ENCODE results near the gene ZBP1. TPM values are rescaled to one million over a fixed set of nuclear protein-coding genes. Genes with fewer than 3 reads are reported as not detected.

Gene ZBP1
- total RNA-seq, 3 donors from 2014 or later (not counting 1 experiment from before 2014, with no cell fraction given), result 95.4 to 99.7 (median 97.8) TPM

DNA sequence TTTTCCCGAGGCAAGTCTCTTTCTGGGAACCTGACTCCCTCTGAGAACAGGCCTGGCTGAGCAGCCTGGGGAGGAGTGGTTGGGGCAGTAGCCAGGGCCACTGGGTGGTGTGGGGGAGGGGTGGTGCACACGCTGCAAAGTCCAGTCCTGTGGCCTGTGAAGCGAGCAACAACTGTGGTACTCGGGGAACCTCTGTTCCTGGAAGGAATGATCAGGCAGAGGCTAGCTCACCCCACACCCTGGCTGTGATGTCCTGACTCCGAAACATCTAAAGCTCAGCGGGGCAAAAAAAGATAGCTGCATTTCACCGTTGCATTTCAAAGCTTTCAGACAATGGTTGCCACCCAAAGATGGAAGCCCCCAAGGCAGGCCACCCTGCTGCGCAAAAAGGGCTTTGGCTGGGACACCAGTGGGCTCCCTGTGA lies 33.8 kb downstream of the ZBP1 start:
- H3K4me1 ChIP-seq (ENCODE audit: control insufficient read depth, insufficient read depth, low read length), result no peaks in the 10 kb centered on the region

DNA sequence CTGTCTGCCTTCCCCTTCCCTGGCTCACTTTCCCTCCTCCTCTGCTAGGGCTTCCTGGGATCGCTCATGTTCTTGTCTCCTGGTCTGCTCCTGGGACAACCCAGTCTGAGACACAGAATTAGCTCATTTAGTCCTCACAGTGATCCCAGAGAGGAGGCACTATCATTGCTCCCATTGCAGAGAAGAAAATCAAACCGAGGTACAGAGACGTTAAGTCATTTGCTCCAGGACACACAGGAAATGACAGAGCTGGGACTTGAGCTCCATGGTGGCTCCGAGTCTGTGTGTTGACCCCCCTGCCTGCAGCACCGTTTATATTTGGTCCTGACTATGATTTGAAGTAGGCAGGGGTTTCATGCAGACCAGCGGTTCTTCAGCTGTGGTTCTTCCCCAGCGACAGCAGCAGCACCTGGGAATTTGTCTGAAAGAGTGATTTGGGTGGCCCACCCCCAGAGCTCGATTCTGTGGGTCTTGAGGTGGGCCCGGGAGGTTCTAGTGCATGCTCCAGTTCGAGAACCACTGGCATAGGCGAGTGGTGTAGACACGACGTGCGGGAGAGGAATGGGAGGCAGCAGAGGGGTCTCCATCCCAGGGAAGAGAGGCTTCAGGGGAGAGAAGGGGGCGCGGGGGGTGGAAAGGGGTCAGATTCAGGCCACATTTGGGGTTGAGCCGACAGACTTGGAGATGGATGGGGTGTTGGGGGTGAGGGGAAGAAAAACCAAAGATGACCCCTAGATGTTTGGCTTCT lies 34.6 kb downstream of the ZBP1 start:
- DNase-seq, result no peak
- Mint-ChIP-seq H3K36me3 (no peaks in the 10 kb centered on the region), H3K4me3 (no peak overlapping the region), H3K27me3 (ENCODE audit: low read depth in 2 of 2) (peaks cover 31 to 53% of the 10 kb centered on the region in 2 donors), H3K27ac (no peak overlapping the region), H3K4me1 (no peaks in the 10 kb centered on the region), H3K9me3 (no peaks in the 10 kb centered on the region)
- H3K27me3 ChIP-seq (ENCODE audit: control insufficient read depth, insufficient read depth, low read length), result peaks cover 4% of the 10 kb centered on the region
- H3K4me1 ChIP-seq (ENCODE audit: control insufficient read depth, insufficient read depth, low read length), result no peaks in the 10 kb centered on the region
- H3K27ac ChIP-seq (ENCODE audit: low read length), result no peak overlapping the region
- WGBS (ENCODE audit: insufficient coverage), result 77% methylated on average over 17 of the region's 17 CpGs
- TF ChIP-seq, protein P1, sequence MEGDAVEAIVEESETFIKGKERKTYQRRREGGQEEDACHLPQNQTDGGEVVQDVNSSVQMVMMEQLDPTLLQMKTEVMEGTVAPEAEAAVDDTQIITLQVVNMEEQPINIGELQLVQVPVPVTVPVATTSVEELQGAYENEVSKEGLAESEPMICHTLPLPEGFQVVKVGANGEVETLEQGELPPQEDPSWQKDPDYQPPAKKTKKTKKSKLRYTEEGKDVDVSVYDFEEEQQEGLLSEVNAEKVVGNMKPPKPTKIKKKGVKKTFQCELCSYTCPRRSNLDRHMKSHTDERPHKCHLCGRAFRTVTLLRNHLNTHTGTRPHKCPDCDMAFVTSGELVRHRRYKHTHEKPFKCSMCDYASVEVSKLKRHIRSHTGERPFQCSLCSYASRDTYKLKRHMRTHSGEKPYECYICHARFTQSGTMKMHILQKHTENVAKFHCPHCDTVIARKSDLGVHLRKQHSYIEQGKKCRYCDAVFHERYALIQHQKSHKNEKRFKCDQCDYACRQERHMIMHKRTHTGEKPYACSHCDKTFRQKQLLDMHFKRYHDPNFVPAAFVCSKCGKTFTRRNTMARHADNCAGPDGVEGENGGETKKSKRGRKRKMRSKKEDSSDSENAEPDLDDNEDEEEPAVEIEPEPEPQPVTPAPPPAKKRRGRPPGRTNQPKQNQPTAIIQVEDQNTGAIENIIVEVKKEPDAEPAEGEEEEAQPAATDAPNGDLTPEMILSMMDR (IDR thresholded peaks at IDR 0.05), result no peak
- no peak overlapping the region for H3K4me3 ChIP-seq (ENCODE audit: low read length)
- intact Hi-C loops (cut with micrococcal nuclease), result no loop called here
- no peaks in the 10 kb centered on the region for H3K9me3 ChIP-seq (ENCODE audit: control insufficient read depth, insufficient read depth, low read length)
- H3K36me3 ChIP-seq (ENCODE audit: control insufficient read depth, insufficient read depth, low read length), result no peaks in the 10 kb centered on the region
- no peak for ATAC-seq

More for the DNA sequence above, 33.8 kb downstream of the ZBP1 start:
- no peak overlapping the region for H3K4me3 Mint-ChIP-seq
- H3K36me3 Mint-ChIP-seq, result no peaks in the 10 kb centered on the region
- peaks cover 30 to 45% of the 10 kb centered on the region in 2 donors for H3K27me3 Mint-ChIP-seq (ENCODE audit: low read depth in 2 of 2)
- 70% methylated on average over 8 of the region's 8 CpGs for WGBS (ENCODE audit: insufficient coverage)
- ATAC-seq, result no peak
- Histone ChIP-seq H3K27ac (ENCODE audit: low read length) (no peak overlapping the region), H3K27me3 (ENCODE audit: control insufficient read depth, insufficient read depth, low read length) (peaks cover 4% of the 10 kb centered on the region), H3K36me3 (ENCODE audit: control insufficient read depth, insufficient read depth, low read length) (no peaks in the 10 kb centered on the region), H3K9me3 (ENCODE audit: control insufficient read depth, insufficient read depth, low read length) (no peaks in the 10 kb centered on the region), H3K4me3 (ENCODE audit: low read length) (no peak overlapping the region)
- no peaks in the 10 kb centered on the region for H3K9me3 Mint-ChIP-seq
- TF ChIP-seq, protein P1 (IDR thresholded peaks at IDR 0.05), result no peak
- H3K4me1 Mint-ChIP-seq, result no peaks in the 10 kb centered on the region
- H3K27ac Mint-ChIP-seq, result no peak overlapping the region
- DNase-seq, result no peak
- intact Hi-C loops (cut with micrococcal nuclease), result no loop called here

DNA sequence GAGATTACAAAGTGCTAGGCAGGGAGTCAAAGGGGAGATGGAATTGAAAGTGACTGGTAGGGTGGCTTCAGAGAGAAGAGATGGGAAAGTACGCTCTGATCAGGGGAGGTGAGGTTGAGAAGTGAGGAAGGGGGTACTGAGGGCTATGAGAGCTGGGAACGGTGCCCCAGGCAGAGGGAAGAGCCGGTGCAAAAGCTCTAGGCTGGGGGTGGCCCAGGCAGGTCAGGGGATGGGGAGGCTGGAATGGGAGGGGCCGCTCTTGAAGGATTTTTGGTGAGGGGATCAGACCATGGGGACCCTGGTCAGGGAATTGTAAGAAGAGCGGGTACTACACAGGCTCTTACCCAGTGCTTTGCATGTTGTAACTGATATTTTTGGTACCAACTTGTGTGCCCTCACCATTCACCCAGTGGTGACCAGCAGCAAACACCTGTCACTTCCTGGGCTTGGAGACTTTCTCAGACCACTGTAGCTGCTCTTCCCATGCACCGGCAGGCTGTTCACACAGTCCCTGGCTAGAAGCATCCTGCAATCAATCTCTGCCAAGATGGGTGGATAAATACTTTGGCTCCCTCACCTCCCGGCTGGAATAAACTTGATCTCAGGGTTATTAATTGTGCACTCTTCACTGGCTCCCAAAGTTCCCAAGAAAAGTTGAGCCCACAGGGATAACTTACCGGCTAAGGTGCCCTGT lies 35.3 kb downstream of the ZBP1 start:
- WGBS (ENCODE audit: insufficient coverage), result 77% methylated on average over 8 of the region's 8 CpGs
- intact Hi-C loops (cut with micrococcal nuclease), result no loop called here
- TF ChIP-seq, protein P1 (IDR thresholded peaks at IDR 0.05), result no peak

More for the DNA sequence above, 35.3 kb downstream of the ZBP1 start:
- Mint-ChIP-seq H3K9me3 (no peaks in the 10 kb centered on the region), H3K36me3 (no peaks in the 10 kb centered on the region), H3K4me3 (no peak overlapping the region), H3K4me1 (no peaks in the 10 kb centered on the region), H3K27ac (no peak overlapping the region), H3K27me3 (ENCODE audit: low read depth in 2 of 2) (peaks cover 38 to 60% of the 10 kb centered on the region in 2 donors)
- ATAC-seq (no peak), DNase-seq (no peak)
- peaks cover 4% of the 10 kb centered on the region for H3K27me3 ChIP-seq (ENCODE audit: control insufficient read depth, insufficient read depth, low read length)
- H3K4me3 ChIP-seq (ENCODE audit: low read length), result no peak overlapping the region
- H3K9me3 ChIP-seq (ENCODE audit: control insufficient read depth, insufficient read depth, low read length), result no peaks in the 10 kb centered on the region
- no peaks in the 10 kb centered on the region for H3K36me3 ChIP-seq (ENCODE audit: control insufficient read depth, insufficient read depth, low read length)
- H3K27ac ChIP-seq (ENCODE audit: low read length), result no peak overlapping the region
- H3K4me1 ChIP-seq (ENCODE audit: control insufficient read depth, insufficient read depth, low read length), result no peaks in the 10 kb centered on the region
